Kidney glomerular epithelial cell (primary cell): ENCODE results near the gene GPR141.

Experiments used
- DNase-seq: peaks from one replicate; lab custom pipeline; 2025; lab: John Stamatoyannopoulos, UW

The GPR141 gene

GRCh38 chr7:37732253-37732652 lies 48.7 kb downstream of the GPR141 start:
- peak; percentile 17 for DNase-seq

- DNase-seq: no peak
Measured at GRCh38 chr7:37732888-37733287, 49.3 kb downstream of the GPR141 start.

GRCh38 chr7:37735196-37735595 lies 51.6 kb downstream of the GPR141 start:
- DNase-seq: no peak

GRCh38 chr7:37738321-37738720 lies 54.8 kb downstream of the GPR141 start:
- no peak for DNase-seq

- no peak for DNase-seq
Measured at GRCh38 chr7:37740398-37740797, 56.8 kb downstream of the GPR141 start.

- DNase-seq: no peak
Measured at GRCh38 chr7:37741776-37742175, 58.2 kb downstream of the GPR141 start.

- DNase-seq: no peak
Measured at GRCh38 chr7:37751096-37751495, 67.5 kb downstream of the GPR141 start.

GRCh38 chr7:37753398-37754050 lies 70.0 kb downstream of the GPR141 start:
- no peak for DNase-seq

- DNase-seq: no peak
Measured at GRCh38 chr7:37756797-37757551, 73.4 kb downstream of the GPR141 start.

- DNase-seq: no peak
Measured at GRCh38 chr7:37757563-37757962, 74.0 kb downstream of the GPR141 start.

GRCh38 chr7:37758501-37759045 lies 75.0 kb downstream of the GPR141 start:
- DNase-seq: no peak

- DNase-seq: no peak
Measured at GRCh38 chr7:37759526-37759925, 76.0 kb downstream of the GPR141 start.

GRCh38 chr7:37765421-37765829 lies 81.9 kb downstream of the GPR141 start:
- no peak for DNase-seq

GRCh38 chr7:37765872-37766525 lies 82.4 kb downstream of the GPR141 start:
- DNase-seq: no peak

GRCh38 chr7:37768611-37769010 lies 85.0 kb downstream of the GPR141 start:
- DNase-seq: no peak

GRCh38 chr7:37769291-37769690 lies 85.7 kb downstream of the GPR141 start:
- no peak for DNase-seq

GRCh38 chr7:37769726-37770125 lies 86.2 kb downstream of the GPR141 start:
- DNase-seq: no peak

- no peak for DNase-seq
Measured at GRCh38 chr7:37770838-37771237, 87.3 kb downstream of the GPR141 start.

- no peak for DNase-seq
Measured at GRCh38 chr7:37771342-37771741, 87.8 kb downstream of the GPR141 start.

GRCh38 chr7:37771801-37772200 lies 88.2 kb downstream of the GPR141 start:
- no peak for DNase-seq

GRCh38 chr7:37775921-37776320 lies 92.4 kb downstream of the GPR141 start:
- DNase-seq: no peak

- DNase-seq: no peak
Measured at GRCh38 chr7:37781156-37781555, 97.6 kb downstream of the GPR141 start.

GRCh38 chr7:37782166-37782565 lies 98.6 kb downstream of the GPR141 start:
- DNase-seq: no peak
